Hypothalamus (tissue), 51 donors: ENCODE measurements around the gene DYSF.
A peak's percentile ranks its signal among the peaks of the same experiment; 100 is the strongest.

Source experiments
- DNase-seq, 51 donors: peaks; one replicate each; lab custom pipeline; 2025; lab: John Stamatoyannopoulos, UW

The DYSF gene

GRCh38 chr2:71521436-71521950 lies 68.1 kb downstream of the DYSF start:
- DNase-seq: no peak

GRCh38 chr2:71524476-71524875 lies 71.1 kb downstream of the DYSF start:
- no peak for DNase-seq

GRCh38 chr2:71526141-71526540 lies 72.8 kb downstream of the DYSF start:
- DNase-seq: no peak

GRCh38 chr2:71526975-71527374 lies 73.6 kb downstream of the DYSF start:
- DNase-seq: no peak

- no peak for DNase-seq
Measured at GRCh38 chr2:71528131-71528591, 74.8 kb downstream of the DYSF start.

GRCh38 chr2:71528749-71529148 lies 75.4 kb downstream of the DYSF start:
- DNase-seq: no peak

- no peak for DNase-seq
Measured at GRCh38 chr2:71530211-71530610, 76.8 kb downstream of the DYSF start.

- peak in 1 of 51 donors; percentile 24 for DNase-seq
Measured at GRCh38 chr2:71530641-71531332, 77.4 kb downstream of the DYSF start.

- DNase-seq: no peak
Measured at GRCh38 chr2:71531522-71532047, 78.2 kb downstream of the DYSF start.

- DNase-seq: no peak
Measured at GRCh38 chr2:71532327-71532726, 79.0 kb downstream of the DYSF start.

- no peak for DNase-seq
Measured at GRCh38 chr2:71534201-71534600, 80.8 kb downstream of the DYSF start.

- DNase-seq: no peak
Measured at GRCh38 chr2:71534826-71535225, 81.5 kb downstream of the DYSF start.

- no peak for DNase-seq
Measured at GRCh38 chr2:71535526-71535925, 82.2 kb downstream of the DYSF start.

GRCh38 chr2:71536226-71536671 lies 82.9 kb downstream of the DYSF start:
- no peak for DNase-seq

- DNase-seq: no peak
Measured at GRCh38 chr2:71538241-71538640, 84.9 kb downstream of the DYSF start.

- no peak for DNase-seq
Measured at GRCh38 chr2:71538656-71539265, 85.4 kb downstream of the DYSF start.

- DNase-seq: no peak
Measured at GRCh38 chr2:71540818-71541217, 87.5 kb downstream of the DYSF start.

GRCh38 chr2:71544919-71545571 lies 91.7 kb downstream of the DYSF start:
- no peak for DNase-seq

GRCh38 chr2:71545572-71546274 lies 92.4 kb downstream of the DYSF start:
- peak in 36 of 51 donors; percentile 6 to 74 (median 36) for DNase-seq

- peak in 1 of 51 donors; percentile 32 for DNase-seq
Measured at GRCh38 chr2:71546275-71546638, 92.9 kb downstream of the DYSF start.
